Measurements from ENCODE around the gene C1orf159.

C1orf159 gene

GRCh38 chr1:1118011-1118875, 2.4 kb upstream of the C1orf159 start:
- Histone ChIP-seq H3K36me3 (ENCODE audit: control insufficient read depth in 2 of 2, insufficient read depth in 1 of 2, low read length in 2 of 2) (peaks cover 0 to 5% of the 10 kb centered on the region in 2 experiments; a peak in 1 of 3 replicates), H3K27ac (ENCODE audit: extremely low read depth, low read depth, low read length) (no peak overlapping the region), H3K4me3 (ENCODE audit: low read depth, low read length) (no peak overlapping the region), H3K4me1 (ENCODE audit: control insufficient read depth, insufficient read depth, low read length) (no peaks in the 10 kb centered on the region), H3K9me3 (ENCODE audit: control insufficient read depth, insufficient read depth, low read depth, low read length) (no peaks in the 10 kb centered on the region)
- POLR2A ChIA-PET: no interaction called here
- CTCF ChIA-PET: interaction anchor here (0.6 to 7.2 kb wide), 6 partner anchors 133 to 265 kb away, joined by 3 to 76 read pairs (median 4); no protein-coding TSS in a partner anchor
- TF ChIP-seq PBX3 (CRISPR knock-in tag; IDR thresholded peaks at IDR 0.05) (no peak), ZBTB20 (tag by site-specific recombination; IDR thresholded peaks at IDR 0.05) (no peak), ZNF148 (tag by site-specific recombination; IDR thresholded peaks at IDR 0.05; ENCODE audit: borderline replicate concordance) (no peak), ZNF521 (tag by site-specific recombination; IDR thresholded peaks at IDR 0.05) (no peak), SP7 (tag by site-specific recombination; IDR thresholded peaks at IDR 0.05) (no peak)

- Histone ChIP-seq H3K4me3 (ENCODE audit: low read depth, low read length) (no peak overlapping the region), H3K9me3 (ENCODE audit: control insufficient read depth, insufficient read depth, low read depth, low read length) (no peaks in the 10 kb centered on the region), H3K27ac (ENCODE audit: extremely low read depth, low read depth, low read length) (no peak overlapping the region), H3K36me3 (ENCODE audit: control insufficient read depth in 2 of 2, insufficient read depth in 1 of 2, low read length in 2 of 2) (peaks cover 0 to 11% of the 10 kb centered on the region in 2 experiments; a peak in 1 of 3 replicates), H3K4me1 (ENCODE audit: control insufficient read depth, insufficient read depth, low read length) (no peaks in the 10 kb centered on the region)
- ChIA-PET CTCF (interaction anchor here (0.6 to 7.2 kb wide), 6 partner anchors 38 to 265 kb away, joined by 3 to 76 read pairs (median 3); no protein-coding TSS in a partner anchor), POLR2A (no interaction called here)
- TF ChIP-seq ZNF596 (tag by site-specific recombination; IDR thresholded peaks at IDR 0.05): no peak
- no peak for TF ChIP-seq ZNF544 (tag by site-specific recombination; IDR thresholded peaks at IDR 0.05)
- no peak for TF ChIP-seq ZNF837 (tag by site-specific recombination; IDR thresholded peaks at IDR 0.05)
- no peak for TF ChIP-seq AEBP2 (tag by site-specific recombination; IDR thresholded peaks at IDR 0.05; ENCODE audit: borderline replicate concordance)
Observed at GRCh38 chr1:1117469-1117831, 1.6 kb upstream of the C1orf159 start.

- Histone ChIP-seq H3K4me3 (ENCODE audit: low read depth, low read length) (peak overlapping the region; percentile 47), H3K27ac (ENCODE audit: extremely low read depth, low read depth, low read length) (no peak overlapping the region), H3K9me3 (ENCODE audit: control insufficient read depth, insufficient read depth, low read depth, low read length) (no peaks in the 10 kb centered on the region), H3K4me1 (ENCODE audit: control insufficient read depth, insufficient read depth, low read length) (no peaks in the 10 kb centered on the region), H3K36me3 (ENCODE audit: control insufficient read depth in 2 of 2, insufficient read depth in 1 of 2, low read length in 2 of 2) (peaks cover 0 to 17% of the 10 kb centered on the region in 2 experiments; a peak in 1 of 3 replicates)
- CTCF ChIA-PET: interaction anchor here (0.7 to 7.2 kb wide), 5 partner anchors 37 to 212 kb away, joined by 3 to 76 read pairs (median 3); no protein-coding TSS in a partner anchor
- POLR2A ChIA-PET: interaction anchor here (0.6 to 0.9 kb wide), 2 partner anchors 118 to 218 kb away, joined by 3 read pairs; no protein-coding TSS in a partner anchor
- no peak for TF ChIP-seq ZNF19 (tag by site-specific recombination; IDR thresholded peaks at IDR 0.05; ENCODE audit: low read depth)
- TF ChIP-seq YY2 (tag by site-specific recombination; IDR thresholded peaks at IDR 0.05): no peak
- TF ChIP-seq ZNF580 (tag by site-specific recombination; IDR thresholded peaks at IDR 0.05): no peak
- TF ChIP-seq ZNF791 (tag by site-specific recombination; IDR thresholded peaks at IDR 0.05): no peak
- TF ChIP-seq HOXA7 (CRISPR knock-in tag; IDR thresholded peaks at IDR 0.05; ENCODE audit: borderline replicate concordance): no peak
- peak; percentile 41; the same call in 1 of the 2 replicates for TF ChIP-seq GLIS2 (tag by site-specific recombination; IDR thresholded peaks at IDR 0.05)
- TF ChIP-seq ZNF600 (tag by site-specific recombination; IDR thresholded peaks at IDR 0.05): 0 out of 2 replicates have a peak, but pooled peaks have one; percentile 21
- TF ChIP-seq ZBTB10 (tag by site-specific recombination; IDR thresholded peaks at IDR 0.05): peak; percentile 30; the same call in 1 of the 2 replicates
- 0 out of 2 replicates have a peak, but pooled peaks have one; percentile 8 for TF ChIP-seq ZIC2 (tag by site-specific recombination; IDR thresholded peaks at IDR 0.05)
- TF ChIP-seq GLIS1 (tag by site-specific recombination; IDR thresholded peaks at IDR 0.05): no peak
- 0 out of 2 replicates have a peak, but pooled peaks have one; percentile 33 for TF ChIP-seq ZBTB7A (tag by site-specific recombination; IDR thresholded peaks at IDR 0.05; ENCODE audit: low read depth)
Observed at GRCh38 chr1:1116701-1117468, 996 bp upstream of the C1orf159 start.
